Bronchial epithelial cell (primary cell): ENCODE data around the gene RNF213. TPM values are rescaled to one million over a fixed set of nuclear protein-coding genes. Genes with fewer than 3 reads are reported as not detected.

Source experiments
- DNase-seq: peaks from one replicate; pipeline ENCODE4 v3.0.0-alpha.2; 2010; ENCODE audit warnings: low read depth
- FAIRE-seq: peaks from 2 replicates; lab custom pipeline; 2011; peaks lifted over from hg19 to GRCh38; lab: Jason Lieb, UNC
- H3K27me3 ChIP-seq: 2 replicates; pipeline ENCODE4 v1.5.1; 2011; ENCODE audit warnings: low read length; ENCODE audit not compliant: control insufficient read depth, insufficient read depth
- H3K36me3 ChIP-seq: 2 replicates; pipeline ENCODE4 v1.5.1; 2011; ENCODE audit warnings: low read length; ENCODE audit not compliant: control insufficient read depth, insufficient read depth
- H3K4me3 ChIP-seq: 2 replicates; pipeline ENCODE4 v1.5.1; 2011; ENCODE audit warnings: mild to moderate bottlenecking, low read depth, low read length, control low read depth
- CTCF ChIP-seq: IDR thresholded peaks from 2 replicates; pipeline ENCODE4 v1.5.1; 2011; ENCODE audit warnings: mild to moderate bottlenecking, moderate library complexity, low read length, control low read depth, inconsistent platforms; ENCODE audit not compliant: insufficient read depth, severe bottlenecking
- total RNA-seq: library from RNA; depleted of rRNA; stranded (reverse); fragments of >200 nt; gene quantifications from 2 replicates; pipeline ENCODE4 v1.2.1, GENCODE V29; 2014

Gene RNF213
- total RNA-seq, 1 donor from 2014 or later = 41.3 TPM

DNA sequence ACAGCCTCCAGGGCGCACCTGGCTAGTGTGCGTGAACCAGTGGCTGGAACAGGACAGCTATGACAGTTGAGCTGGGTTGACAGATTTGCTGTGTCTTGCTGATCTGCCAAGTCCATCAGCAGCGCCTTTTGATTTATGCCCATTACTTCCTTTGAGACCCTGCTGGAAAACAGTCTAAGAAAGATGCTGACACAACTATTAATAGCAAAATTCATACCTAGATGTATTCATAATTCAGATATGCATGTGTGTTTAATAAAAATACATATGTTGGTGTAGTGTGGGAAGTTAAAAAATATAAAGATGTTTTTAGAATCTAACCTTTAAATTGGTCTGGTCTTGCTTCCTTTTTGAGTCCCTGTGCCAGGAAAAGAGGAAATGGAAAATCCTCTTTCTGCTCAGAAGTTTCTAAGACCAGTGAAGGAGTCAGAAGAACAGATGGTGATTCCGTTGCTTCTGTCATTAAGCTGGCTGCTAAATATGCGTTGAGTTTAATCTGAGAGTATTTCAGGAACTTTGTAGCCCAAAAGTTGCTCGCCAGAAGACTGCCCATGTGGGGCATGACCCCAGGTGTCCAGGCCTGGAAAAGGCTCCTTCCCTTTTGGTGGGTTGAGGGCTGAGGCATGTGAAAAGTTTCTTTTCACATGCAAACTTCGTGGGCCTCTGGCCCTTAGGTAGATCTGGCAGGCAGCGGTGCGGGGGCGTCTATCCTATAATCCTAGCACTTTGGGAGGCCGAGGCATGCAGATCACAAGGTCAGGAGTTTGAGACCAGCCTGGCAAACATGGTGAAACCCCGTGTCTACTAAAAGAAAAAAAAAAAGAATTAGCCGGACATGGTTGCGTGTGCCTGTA is 114.3 kb downstream of the RNF213 start:
- peaks cover 37% of the 10 kb centered on the region for H3K36me3 ChIP-seq
- no peaks in the 10 kb centered on the region for H3K27me3 ChIP-seq
- H3K4me3 ChIP-seq = no peak overlapping the region
- no peak for FAIRE-seq
- TF ChIP-seq CTCF = no peak
- no peak for DNase-seq

DNA sequence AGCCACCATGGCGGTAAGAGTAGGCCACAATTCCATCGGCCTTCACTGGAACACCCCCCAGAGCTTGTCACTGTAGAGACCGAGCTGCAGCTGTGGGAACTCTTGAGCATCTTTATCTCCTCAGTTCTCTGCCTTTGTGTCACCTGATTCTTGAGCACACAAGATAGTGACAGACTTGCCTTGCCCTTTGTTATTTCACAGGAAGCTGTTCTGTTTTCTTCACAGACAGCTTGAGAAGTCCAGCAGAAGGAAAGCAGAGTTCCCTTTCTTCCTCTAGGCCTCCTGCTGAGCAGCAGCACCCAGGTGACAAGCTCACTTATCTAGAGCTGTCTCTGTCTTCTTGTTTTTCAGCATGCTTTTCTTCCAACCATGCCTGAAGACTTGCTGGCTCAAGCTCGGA is 115.9 kb downstream of the RNF213 start:
- H3K4me3 ChIP-seq = no peak overlapping the region
- no peaks in the 10 kb centered on the region for H3K27me3 ChIP-seq
- peaks cover 38% of the 10 kb centered on the region for H3K36me3 ChIP-seq
- no peak for TF ChIP-seq CTCF
- peak; percentile 72 for FAIRE-seq
- no peak for DNase-seq

GRCh38 chr17:80377798-80378197 is 117.1 kb downstream of the RNF213 start:
- Histone ChIP-seq H3K4me3 (no peak overlapping the region), H3K27me3 (no peaks in the 10 kb centered on the region), H3K36me3 (peaks cover 39% of the 10 kb centered on the region)
- TF ChIP-seq CTCF = no peak
- no peak for DNase-seq
- peak; percentile 60 for FAIRE-seq

- no peak for TF ChIP-seq CTCF
- Histone ChIP-seq H3K36me3 (peaks cover 37% of the 10 kb centered on the region), H3K4me3 (no peak overlapping the region), H3K27me3 (no peaks in the 10 kb centered on the region)
- DNase-seq = no peak
- FAIRE-seq = no peak
These were observed 118.7 kb downstream of the RNF213 start for GRCh38 chr17:80379348-80379747.

GRCh38 chr17:80380068-80380467 is 119.4 kb downstream of the RNF213 start:
- H3K36me3 ChIP-seq = peaks cover 34% of the 10 kb centered on the region
- no peak overlapping the region for H3K4me3 ChIP-seq
- FAIRE-seq (no peak), DNase-seq (no peak)
- TF ChIP-seq CTCF = no peak
- no peaks in the 10 kb centered on the region for H3K27me3 ChIP-seq
